Cardiac muscle cell (in vitro differentiated cells and primary cell): ENCODE results near the gene CDK12. TPM values are rescaled to one million over a fixed set of nuclear protein-coding genes. Genes with fewer than 3 reads are reported as not detected.
"Not testable (repeated sequence)": the region's sequence is repeated elsewhere in the genome, so short reads cannot be mapped to it uniquely, and the experiment has no call there.

Experiments used
- DNase-seq, 2 donors: peaks; one replicate each; pipeline versions ENCODE4 v3.0.0 to v3.0.0-alpha.2; 2010 to 2017; ENCODE audit warnings: low read depth in 1 of 2, low spot score in 1 of 2
- H3K27ac ChIP-seq: fragments of 200-600 bp; sonication (generic); 2 replicates; pipeline ENCODE4 v1.5.1; 2016
- H3K27me3 ChIP-seq: fragments of 200-600 bp; sonication (generic); 2 replicates; pipeline ENCODE4 v1.6.0; 2016; ENCODE audit warnings: control low read depth
- H3K36me3 ChIP-seq: fragments of 200-600 bp; sonication (generic); 2 replicates; pipeline ENCODE4 v1.5.1; 2016; ENCODE audit warnings: control low read depth
- H3K4me1 ChIP-seq: fragments of 200-600 bp; sonication (generic); 2 replicates; pipeline ENCODE4 v1.8.1; 2017; ENCODE audit warnings: low read depth, mild to moderate bottlenecking, mixed run types
- H3K4me3 ChIP-seq: fragments of 200-600 bp; sonication (generic); 2 replicates; pipeline ENCODE4 v1.5.1; 2016; ENCODE audit warnings: mild to moderate bottlenecking
- H3K9me3 ChIP-seq: fragments of 200-600 bp; sonication (generic); 2 replicates; pipeline ENCODE4 v1.5.1; 2017; ENCODE audit warnings: low read depth, mild to moderate bottlenecking, control low read depth
- polyA plus RNA-seq: library from polyadenylated mRNA; unstranded; fragments of >200 nt; fragmentation: Nextera tagmentation; extraction: Ambion mirVana; gene quantifications from 2 replicates; pipeline ENCODE4 v1.2.1, GENCODE V29; 2016
- total RNA-seq: library from RNA; depleted of rRNA; stranded (reverse); fragments of >200 nt; gene quantifications from 2 replicates; pipeline ENCODE4 v1.2.3, GENCODE V29; 2016
- TF ChIP-seq, protein P1 (sequence below): IDR thresholded peaks from 2 replicates; pipeline ENCODE4 v1.5.1; 2012; ENCODE audit warnings: low read depth, mild to moderate bottlenecking, low read length

CDK12 gene
- total and polyA plus RNA-seq, 2 experiments from 2014 or later, result 10.9 to 47.1 TPM

DNA sequence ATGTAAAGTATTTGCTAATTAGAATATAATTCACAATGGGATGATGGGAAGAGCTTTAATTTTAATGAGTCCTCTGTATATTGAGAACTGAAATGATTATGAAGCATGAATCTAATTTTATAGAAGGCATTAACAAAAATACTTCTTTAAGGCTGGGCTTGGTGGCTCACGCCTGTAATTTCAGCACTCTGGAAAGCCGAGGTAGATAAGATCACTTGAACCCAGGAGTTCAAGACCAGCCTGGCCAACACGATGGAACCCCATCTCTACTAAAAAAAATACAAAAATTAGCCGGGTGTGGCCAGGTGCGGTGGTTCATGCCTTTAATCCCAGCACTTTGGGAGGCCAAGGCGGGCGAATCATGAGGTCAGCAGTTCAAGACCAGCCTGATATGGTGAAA, 12.0 kb downstream of the CDK12 start:
- Histone ChIP-seq H3K36me3 (peaks cover 29% of the 10 kb centered on the region), H3K27me3 (no peaks in the 10 kb centered on the region), H3K4me3 (no peak overlapping the region), H3K27ac (no peak overlapping the region), H3K4me1 (no peaks in the 10 kb centered on the region), H3K9me3 (no peaks in the 10 kb centered on the region)
- DNase-seq, result no peak
- TF ChIP-seq, protein P1, sequence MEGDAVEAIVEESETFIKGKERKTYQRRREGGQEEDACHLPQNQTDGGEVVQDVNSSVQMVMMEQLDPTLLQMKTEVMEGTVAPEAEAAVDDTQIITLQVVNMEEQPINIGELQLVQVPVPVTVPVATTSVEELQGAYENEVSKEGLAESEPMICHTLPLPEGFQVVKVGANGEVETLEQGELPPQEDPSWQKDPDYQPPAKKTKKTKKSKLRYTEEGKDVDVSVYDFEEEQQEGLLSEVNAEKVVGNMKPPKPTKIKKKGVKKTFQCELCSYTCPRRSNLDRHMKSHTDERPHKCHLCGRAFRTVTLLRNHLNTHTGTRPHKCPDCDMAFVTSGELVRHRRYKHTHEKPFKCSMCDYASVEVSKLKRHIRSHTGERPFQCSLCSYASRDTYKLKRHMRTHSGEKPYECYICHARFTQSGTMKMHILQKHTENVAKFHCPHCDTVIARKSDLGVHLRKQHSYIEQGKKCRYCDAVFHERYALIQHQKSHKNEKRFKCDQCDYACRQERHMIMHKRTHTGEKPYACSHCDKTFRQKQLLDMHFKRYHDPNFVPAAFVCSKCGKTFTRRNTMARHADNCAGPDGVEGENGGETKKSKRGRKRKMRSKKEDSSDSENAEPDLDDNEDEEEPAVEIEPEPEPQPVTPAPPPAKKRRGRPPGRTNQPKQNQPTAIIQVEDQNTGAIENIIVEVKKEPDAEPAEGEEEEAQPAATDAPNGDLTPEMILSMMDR, result no peak

DNA sequence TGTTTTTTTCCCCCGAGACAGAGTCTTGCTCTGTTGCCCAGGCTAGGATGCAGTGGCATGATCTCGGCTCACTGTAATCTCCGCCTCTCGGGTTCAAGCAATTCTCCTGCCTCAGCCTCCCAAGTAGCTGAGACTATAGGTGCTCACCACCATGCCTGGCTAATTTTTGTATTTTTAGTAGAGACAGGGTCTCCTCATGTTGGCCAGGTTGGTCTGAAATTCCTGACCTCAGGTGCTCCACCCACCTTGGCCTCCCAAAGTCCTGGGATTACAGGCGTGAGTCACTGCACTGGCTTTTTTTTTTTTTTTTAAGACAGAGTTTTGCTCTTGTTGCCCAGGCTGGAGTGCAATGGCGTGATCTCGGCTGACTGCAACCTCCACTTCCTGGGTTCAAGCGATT, 18.3 kb downstream of the CDK12 start:
- H3K4me1 ChIP-seq, H3K27me3 ChIP-seq, H3K36me3 ChIP-seq, H3K27ac ChIP-seq, DNase-seq, H3K9me3 ChIP-seq, H3K4me3 ChIP-seq: not testable (repeated sequence)

DNA sequence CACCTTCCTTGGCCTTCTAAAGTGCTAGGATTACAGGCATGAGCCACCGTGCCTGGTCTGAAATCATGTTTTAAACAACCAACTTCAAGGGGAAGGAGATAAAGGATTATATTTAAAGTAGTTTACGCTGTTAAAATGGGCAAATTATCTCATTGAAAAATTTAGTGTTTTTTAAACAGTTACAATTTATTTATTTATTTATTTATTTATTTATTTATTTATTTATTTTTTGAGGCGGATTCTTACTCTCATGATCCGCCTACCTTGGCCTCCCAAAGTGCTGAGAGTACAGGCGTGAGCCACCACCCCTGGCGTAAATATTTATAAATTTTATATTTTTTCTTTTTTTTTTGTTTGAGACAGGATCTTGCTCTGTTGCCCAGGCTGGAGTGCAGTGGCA, 22.2 kb downstream of the CDK12 start:
- no peaks in the 10 kb centered on the region for H3K27me3 ChIP-seq
- TF ChIP-seq, protein P1, result no peak
- H3K36me3 ChIP-seq, result peaks cover 5% of the 10 kb centered on the region
- H3K27ac ChIP-seq, result no peak overlapping the region
- DNase-seq, result no peak
- no peaks in the 10 kb centered on the region for H3K4me1 ChIP-seq
- H3K9me3 ChIP-seq, result no peaks in the 10 kb centered on the region
- no peak overlapping the region for H3K4me3 ChIP-seq

DNA sequence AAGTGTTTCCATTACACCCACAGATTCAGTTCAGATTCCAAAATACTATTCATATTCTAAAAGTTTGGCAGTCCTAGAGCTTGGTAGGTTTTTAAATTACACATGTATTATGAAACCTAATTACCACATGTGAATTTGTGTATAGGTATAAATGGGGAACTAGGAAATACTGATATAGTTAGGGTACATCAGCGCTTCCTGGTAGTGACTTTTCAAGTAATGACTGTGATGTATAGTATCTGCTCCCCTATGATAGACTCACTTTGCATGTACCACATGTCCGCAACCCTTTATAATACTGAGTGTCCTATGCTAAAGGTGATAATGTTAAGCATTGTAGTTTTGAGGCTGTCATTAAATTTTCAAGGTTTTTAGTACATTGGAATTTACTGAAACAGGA, 22.9 kb downstream of the CDK12 start:
- peaks cover 7% of the 10 kb centered on the region for H3K36me3 ChIP-seq
- TF ChIP-seq, protein P1, result no peak
- no peak for DNase-seq

DNA sequence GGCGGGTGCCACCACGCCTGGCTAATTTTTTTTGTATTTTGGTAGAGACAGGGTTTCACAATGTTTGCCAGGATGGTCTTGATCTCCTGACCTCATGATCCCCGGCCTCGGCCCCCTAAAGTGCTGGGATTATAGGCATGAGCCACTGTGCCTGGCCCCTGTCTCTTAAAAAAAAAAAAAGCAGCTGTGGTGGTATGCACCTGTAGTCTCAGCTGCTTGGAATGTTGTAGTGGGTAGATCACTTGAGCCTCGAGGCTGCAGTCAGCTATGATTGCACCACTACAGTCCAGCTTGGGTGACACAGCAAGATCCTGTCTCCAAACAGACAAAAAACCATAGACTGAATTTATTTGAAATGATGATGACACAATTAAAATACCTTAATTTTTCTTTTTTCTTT, 24.3 kb downstream of the CDK12 start:
- peak in 1 of 2 donors; percentile 72 for DNase-seq
- H3K4me3 ChIP-seq, result no peak overlapping the region
- peaks cover 9% of the 10 kb centered on the region for H3K36me3 ChIP-seq
- TF ChIP-seq, protein P1, result no peak
- no peaks in the 10 kb centered on the region for H3K9me3 ChIP-seq
- no peak overlapping the region for H3K27ac ChIP-seq
- H3K4me1 ChIP-seq, result no peaks in the 10 kb centered on the region
- no peaks in the 10 kb centered on the region for H3K27me3 ChIP-seq

More for the DNA sequence above, 22.9 kb downstream of the CDK12 start:
- Histone ChIP-seq H3K27ac (no peak overlapping the region), H3K4me1 (no peaks in the 10 kb centered on the region), H3K27me3 (no peaks in the 10 kb centered on the region), H3K9me3 (no peaks in the 10 kb centered on the region), H3K4me3 (no peak overlapping the region)

DNA sequence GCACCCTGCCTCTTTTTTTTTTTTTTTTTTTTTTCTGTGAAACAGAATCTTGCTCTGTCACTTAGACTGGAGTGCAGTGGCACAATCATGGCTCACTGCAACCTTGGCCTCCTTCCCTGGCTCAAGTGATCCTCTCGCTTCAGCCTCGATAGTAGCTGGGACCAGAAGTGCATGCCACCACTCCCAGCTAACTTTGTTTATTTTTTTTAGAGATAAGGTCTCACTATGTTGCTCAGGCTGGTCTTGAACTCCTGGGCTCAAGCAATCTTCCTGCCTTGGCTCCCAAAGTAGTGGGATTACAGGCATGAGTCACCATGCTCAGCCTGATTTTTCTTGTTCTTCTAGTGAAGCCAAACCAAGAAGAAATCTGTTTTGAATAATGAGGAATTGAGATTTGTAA, 25.0 kb downstream of the CDK12 start:
- no peaks in the 10 kb centered on the region for H3K27me3 ChIP-seq
- H3K4me3 ChIP-seq, result no peak overlapping the region
- peak in 1 of 2 donors; percentile 33 for DNase-seq
- no peak overlapping the region for H3K27ac ChIP-seq
- TF ChIP-seq, protein P1, result no peak
- H3K36me3 ChIP-seq, result peaks cover 16% of the 10 kb centered on the region
- H3K4me1 ChIP-seq, result no peaks in the 10 kb centered on the region
- no peaks in the 10 kb centered on the region for H3K9me3 ChIP-seq

DNA sequence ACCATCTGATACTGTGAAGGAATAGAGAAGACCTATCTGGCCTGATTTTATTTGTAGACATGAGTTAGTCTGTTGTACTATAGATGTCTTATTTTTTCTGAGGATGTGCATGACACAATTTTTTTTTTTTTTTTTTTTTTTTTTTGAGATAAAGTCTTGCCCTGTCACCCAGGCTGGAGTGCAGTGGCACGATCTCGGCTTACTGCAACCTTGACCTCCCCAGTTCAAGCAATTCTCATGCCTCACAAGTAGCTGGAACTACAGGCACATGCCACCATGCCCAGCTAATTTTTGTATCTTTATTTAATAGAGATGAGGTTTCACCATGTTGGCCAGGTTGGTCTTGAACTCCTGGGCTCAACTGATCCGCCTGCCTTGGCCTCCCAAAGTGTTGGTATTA, 26.2 kb downstream of the CDK12 start:
- not testable (repeated sequence) for H3K4me3 ChIP-seq, DNase-seq, H3K27me3 ChIP-seq, H3K27ac ChIP-seq, H3K9me3 ChIP-seq, H3K4me1 ChIP-seq
- peaks cover 21% of the 10 kb centered on the region for H3K36me3 ChIP-seq
